Stromal cell of bone marrow (primary cell): ENCODE results near the gene GH1.
"Not testable (repeated sequence)": the region's sequence is repeated elsewhere in the genome, so short reads cannot be mapped to it uniquely, and the experiment has no call there.

Experiments
- DNase-seq: peaks from one replicate; pipeline ENCODE4 v3.0.0-alpha.2; 2012; ENCODE audit warnings: low read depth

The GH1 gene

DNA sequence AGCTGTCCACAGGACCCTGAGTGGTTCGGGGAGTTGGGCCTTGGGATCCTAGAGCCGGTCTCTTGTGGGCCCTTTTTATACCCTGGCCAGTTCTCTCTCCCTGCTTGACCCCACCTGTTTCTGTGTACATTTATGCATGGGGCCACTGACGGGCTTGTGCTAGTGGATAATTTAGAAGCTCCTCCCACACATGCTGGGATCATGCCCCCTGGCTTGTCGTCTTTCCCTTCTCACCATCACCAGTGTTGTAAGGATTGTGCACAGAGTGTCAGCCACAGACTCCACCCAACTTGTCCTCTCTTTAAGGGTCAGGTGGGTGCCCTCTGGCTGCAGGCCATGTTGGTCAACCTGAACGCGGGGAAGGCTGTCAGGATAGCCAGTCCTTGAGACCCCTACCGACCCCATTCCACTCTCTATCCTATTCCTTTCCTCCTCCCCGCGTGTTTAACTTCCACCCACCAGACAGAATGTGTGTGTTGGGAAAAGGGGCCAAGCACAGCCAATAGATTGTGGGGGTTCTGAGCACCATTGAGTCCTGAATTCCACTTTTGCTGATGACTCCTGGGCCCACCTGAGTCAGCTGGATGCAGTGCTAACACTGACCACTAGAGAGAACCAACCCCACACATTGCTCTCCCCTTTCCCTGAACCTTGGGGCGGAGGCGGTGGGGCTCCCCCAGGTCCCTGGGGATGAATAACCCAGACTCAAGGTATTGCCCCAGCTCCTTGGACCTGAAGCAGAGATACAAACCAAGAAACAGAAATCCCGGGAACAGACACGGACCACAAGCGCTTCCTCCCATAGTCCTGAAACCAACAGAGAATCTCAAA, 21.9 kb downstream of the GH1 start, which contains the start of gene CSH1:
Gene CSH1 (minus strand): TSS at position 51 of the 831 bp plus-strand sequence. CDS start 63 bp downstream, outside the sequence.
- not testable (repeated sequence) for DNase-seq

DNA sequence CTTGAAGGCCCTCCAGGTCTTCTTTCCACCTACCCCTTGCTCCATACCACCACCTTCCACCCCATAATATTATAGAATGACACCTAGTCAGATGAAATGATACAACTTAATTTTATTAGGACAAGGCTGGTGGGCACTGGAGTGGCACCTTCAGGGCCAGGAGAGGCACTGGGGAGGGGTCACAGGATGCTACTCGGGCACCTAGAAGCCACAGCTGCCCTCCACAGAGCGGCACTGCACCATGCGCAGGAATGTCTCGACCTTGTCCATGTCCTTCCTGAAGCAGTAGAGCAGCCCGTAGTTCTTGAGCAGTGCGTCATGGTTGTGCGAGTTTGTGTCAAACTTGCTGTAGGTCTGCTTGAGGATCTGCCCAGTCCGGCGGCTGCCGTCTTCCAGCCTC, 23.8 kb downstream of the GH1 start:
- not testable (repeated sequence) for DNase-seq

GRCh38 chr17:63894021-63894420, 24.6 kb downstream of the GH1 start:
- DNase-seq = not testable (repeated sequence)

DNA sequence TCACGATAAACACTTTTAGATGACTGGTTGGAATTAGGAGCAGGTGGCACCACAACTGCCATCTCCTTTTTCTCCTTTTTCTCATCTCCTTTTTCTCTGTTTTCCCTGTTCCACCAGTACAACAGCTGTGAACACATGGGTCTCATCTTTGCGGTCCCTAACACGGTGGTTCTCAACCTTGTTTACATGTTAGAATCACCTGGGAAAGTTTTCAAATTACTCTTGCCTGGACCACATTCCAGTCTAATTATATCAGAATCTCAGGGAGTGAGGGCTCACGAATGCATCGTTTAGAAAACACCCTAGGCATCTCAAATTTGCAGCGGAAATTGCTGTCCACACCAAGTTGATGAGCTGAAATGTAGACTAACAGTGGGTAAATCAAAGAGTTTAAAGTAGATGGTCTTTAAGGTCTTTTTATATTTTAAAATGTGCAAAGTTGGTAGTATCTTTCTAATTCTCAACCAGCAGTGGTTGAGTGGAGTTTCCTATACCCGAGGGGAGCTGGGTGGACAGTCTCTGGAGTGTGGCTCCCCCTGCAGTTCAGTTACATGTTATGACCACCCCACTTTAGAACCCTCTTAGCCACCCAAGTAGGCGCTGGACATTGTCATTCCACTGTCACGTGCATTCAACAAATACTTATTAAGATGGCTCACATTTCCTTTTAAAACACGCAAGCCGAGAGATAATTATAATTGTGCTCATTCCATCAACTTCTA, 26.2 kb downstream of the GH1 start:
- DNase-seq = not testable (repeated sequence)

DNA sequence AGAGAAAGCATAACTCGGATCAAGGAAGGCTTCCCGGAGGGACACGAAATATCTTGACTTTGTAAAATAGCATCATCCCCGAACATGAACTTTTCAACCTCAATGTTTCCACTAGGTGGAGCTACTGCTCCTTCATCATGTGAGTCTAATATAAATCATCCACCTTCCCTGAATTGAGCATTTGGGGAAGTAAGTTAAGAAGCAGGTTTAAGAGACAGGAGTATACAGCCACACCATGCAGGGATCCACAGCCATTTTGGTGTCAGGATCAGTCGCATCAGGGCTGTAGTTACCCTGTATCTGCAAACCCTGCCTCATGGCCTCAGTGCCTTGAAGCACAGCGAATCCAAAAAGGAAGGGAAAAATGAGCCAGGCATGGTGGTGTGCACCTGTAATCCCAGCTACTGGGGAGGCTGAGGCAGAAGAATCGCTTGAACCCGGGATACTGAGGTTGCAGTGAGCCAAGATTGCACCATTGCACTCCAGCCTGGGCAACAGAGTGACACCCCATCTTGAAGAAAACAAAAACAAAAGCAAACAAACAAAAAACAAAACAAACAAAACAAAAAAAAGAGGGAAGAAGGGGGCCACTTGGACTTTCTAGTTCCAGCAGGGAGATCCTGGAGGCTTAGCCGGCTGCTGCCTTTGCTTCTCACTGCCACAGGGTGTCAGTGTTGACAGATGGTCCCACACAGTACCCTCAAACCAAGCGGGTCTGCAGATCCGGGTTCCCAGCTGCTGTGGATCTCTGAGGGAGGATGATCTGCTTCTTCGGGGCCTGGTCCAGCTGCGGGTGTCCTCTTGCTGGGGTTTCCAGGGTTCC, 29.4 kb downstream of the GH1 start:
- DNase-seq = peak; percentile 6

DNA sequence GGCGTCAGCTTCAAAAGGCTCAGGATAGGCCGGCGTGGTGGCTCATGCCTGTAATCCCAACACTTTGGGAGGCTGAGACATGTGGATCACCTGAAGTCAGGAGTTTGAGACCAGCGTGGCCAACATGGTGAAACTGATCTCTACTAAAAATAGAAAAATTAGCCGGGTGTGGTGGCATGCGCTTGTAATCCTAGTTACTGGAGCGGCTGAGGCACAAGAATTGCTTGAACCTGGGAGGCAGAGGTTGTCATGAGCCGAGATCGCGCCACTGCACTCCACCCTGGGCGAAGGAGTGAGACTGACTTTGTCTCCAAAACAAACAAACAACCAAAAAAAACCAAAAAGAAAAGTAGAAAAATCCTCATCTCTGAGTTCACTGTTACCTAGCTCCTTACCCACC, 33.5 kb downstream of the GH1 start:
- DNase-seq = not testable (repeated sequence)

GRCh38 chr17:63882626-63883126, 36.0 kb downstream of the GH1 start:
- DNase-seq = not testable (repeated sequence)

GRCh38 chr17:63881935-63882601, 36.6 kb downstream of the GH1 start, which contains the start of gene GH2:
Gene GH2, minus strand, starts transcription at chr17:63881944. Its CDS starts 143 bp downstream, at chr17:63881801.
- DNase-seq = peak; percentile 15

- DNase-seq = not testable (repeated sequence)
Measured at GRCh38 chr17:63881337-63881736, 37.3 kb downstream of the GH1 start.

- DNase-seq = no peak
Measured at GRCh38 chr17:63880706-63881105, 37.9 kb downstream of the GH1 start.

DNA sequence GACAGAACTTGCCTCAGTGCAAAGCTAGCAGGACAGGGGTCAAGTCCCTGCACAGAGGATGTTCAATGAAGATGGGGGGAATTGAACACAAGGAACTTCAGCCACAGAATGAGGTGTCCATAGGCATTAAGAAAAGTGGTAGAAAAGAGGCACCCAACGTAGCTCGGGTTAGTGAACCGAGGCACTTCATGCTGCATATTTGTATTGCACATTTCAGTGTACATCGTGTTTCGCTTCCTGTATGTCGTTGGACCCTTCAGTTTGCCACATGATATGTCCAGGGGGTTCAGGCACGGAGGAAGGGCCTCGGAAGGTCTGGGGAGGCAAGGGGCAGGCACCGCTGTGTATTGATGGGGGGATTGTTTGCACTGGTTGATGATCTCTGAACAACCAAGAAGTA, 40.2 kb downstream of the GH1 start:
- not testable (repeated sequence) for DNase-seq

DNA sequence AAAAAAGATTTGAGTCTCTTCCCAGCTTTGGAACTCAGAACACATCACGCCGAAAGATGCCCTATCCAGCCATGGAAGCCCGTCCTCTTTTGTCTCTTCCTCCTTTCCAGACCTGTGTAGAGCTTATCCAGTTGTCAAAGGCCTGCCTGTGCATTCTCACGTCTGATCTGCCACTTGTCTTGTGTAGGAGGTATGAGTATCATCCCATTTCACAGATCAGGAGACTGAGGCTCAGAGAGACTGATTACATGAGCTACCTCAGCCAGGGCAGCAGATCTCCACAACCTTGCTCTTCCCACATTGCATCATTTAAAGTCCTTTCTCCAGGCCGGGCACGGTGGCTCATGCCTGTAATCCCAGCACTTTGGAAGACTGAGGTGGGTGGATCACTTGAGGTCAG, 43.9 kb downstream of the GH1 start:
- not testable (repeated sequence) for DNase-seq

DNA sequence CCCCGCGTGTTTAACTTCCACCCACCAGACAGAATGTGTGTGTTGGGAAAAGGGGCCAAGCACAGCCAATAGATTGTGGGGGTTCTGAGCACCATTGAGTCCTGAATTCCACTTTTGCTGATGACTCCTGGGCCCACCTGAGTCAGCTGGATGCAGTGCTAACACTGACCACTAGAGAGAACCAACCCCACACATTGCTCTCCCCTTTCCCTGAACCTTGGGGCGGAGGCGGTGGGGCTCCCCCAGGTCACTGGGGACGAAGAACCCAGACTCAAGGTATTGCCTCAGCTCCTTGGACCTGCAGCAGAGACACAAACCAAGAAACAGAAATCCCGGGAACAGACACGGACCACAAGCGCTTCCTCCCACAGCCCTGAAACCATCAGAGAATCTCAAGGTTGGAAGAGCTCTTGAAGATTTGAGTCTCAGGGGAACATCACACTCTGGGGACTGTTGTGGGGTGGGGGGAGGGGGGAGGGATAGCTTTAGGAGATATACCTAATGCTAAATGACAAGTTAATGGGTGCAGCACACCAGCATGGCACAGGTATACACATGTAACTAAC, 44.5 kb downstream of the GH1 start:
- not testable (repeated sequence) for DNase-seq

DNA sequence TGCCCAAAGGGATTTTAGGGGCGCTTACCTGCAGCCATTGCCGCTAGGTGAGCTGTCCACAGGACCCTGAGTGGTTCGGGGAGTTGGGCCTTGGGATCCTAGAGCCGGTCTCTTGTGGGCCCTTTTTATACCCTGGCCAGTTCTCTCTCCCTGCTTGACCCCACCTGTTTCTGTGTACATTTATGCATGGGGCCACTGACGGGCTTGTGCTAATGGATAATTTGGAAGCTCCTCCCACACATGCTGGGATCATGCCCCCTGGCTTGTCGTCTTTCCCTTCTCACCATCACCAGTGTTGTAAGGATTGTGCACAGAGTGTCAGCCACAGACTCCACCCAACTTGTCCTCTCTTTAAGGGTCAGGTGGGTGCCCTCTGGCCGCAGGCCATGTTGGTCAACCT, 45.1 kb downstream of the GH1 start, which contains the start of gene CSH2:
Gene CSH2 (minus strand): TSS at position 101 of the 400 bp plus-strand sequence. CDS start 63 bp downstream, at position 38.
- DNase-seq = not testable (repeated sequence)

- not testable (repeated sequence) for DNase-seq
Measured at GRCh38 chr17:63871646-63872365, 46.8 kb downstream of the GH1 start.

GRCh38 chr17:63870292-63870665, 48.4 kb downstream of the GH1 start:
- not testable (repeated sequence) for DNase-seq

- not testable (repeated sequence) for DNase-seq
Measured at GRCh38 chr17:63869491-63870291, 48.9 kb downstream of the GH1 start.
